ENCODE measurements around the gene CD33. TPM values are rescaled to one million over a fixed set of nuclear protein-coding genes. Genes with fewer than 3 reads are reported as not detected.

Gene CD33
- total RNA-seq, 2 experiments from 2014 or later: 0.54 TPM; not detected in 1

DNA sequence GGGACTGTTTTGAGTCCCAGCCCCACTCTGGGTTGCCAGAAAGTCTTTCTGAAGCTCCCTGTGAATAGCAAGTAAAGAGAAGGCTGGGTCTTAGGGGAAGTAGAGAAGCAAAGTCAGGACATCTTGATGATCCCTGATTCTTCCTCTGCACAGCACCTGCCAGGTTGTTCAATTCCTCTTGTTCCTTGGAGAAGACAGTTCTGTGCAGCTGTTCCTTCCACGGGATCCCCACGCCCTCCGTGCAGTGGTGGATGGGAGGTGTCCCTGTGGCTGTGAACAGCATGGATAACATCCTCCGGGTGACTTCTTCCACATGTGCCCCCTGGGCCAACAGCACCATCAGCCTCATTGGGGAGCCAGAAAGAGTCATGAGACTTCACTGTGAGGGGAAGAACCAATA, 57.5 kb downstream of the CD33 start:
- ChIA-PET CTCF (no interaction called here), POLR2A (no interaction called here)
- Mint-ChIP-seq H3K9me3 (peaks cover 5% of the 10 kb centered on the region), H3K4me3 (no peak overlapping the region), H3K27me3 (peaks cover 15% of the 10 kb centered on the region), H3K36me3 (ENCODE audit: low read depth) (no peaks in the 10 kb centered on the region), H3K27ac (no peak overlapping the region), H3K4me1 (ENCODE audit: low read depth) (no peaks in the 10 kb centered on the region)
- TF ChIP-seq, protein P1, sequence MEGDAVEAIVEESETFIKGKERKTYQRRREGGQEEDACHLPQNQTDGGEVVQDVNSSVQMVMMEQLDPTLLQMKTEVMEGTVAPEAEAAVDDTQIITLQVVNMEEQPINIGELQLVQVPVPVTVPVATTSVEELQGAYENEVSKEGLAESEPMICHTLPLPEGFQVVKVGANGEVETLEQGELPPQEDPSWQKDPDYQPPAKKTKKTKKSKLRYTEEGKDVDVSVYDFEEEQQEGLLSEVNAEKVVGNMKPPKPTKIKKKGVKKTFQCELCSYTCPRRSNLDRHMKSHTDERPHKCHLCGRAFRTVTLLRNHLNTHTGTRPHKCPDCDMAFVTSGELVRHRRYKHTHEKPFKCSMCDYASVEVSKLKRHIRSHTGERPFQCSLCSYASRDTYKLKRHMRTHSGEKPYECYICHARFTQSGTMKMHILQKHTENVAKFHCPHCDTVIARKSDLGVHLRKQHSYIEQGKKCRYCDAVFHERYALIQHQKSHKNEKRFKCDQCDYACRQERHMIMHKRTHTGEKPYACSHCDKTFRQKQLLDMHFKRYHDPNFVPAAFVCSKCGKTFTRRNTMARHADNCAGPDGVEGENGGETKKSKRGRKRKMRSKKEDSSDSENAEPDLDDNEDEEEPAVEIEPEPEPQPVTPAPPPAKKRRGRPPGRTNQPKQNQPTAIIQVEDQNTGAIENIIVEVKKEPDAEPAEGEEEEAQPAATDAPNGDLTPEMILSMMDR (IDR thresholded peaks at IDR 0.05): no peak
- intact Hi-C loops (cut with micrococcal nuclease): no loop called here
- ATAC-seq (no peak), DNase-seq (no peak)

DNA sequence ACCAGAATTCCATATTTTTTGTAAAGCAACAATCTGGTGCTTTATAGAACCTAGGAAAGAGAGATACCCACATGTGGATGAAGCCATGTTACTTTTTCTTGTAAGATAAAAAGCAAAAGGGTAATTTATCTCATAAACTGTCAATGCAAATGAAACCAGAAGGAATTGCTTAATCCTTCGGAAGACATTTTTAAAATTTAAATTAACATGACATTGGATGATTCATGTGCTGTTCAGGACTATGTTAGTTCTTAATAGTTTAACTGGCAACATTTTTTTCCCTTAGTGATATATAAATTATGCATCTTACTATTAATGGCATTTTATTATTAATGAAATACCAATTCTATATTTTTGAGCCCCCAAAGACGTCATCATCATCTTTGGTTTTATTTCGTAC, 60.8 kb downstream of the CD33 start:
- Mint-ChIP-seq H3K27me3 (peaks cover 9% of the 10 kb centered on the region), H3K4me3 (no peak overlapping the region), H3K27ac (no peak overlapping the region), H3K9me3 (no peaks in the 10 kb centered on the region), H3K4me1 (ENCODE audit: low read depth) (no peaks in the 10 kb centered on the region), H3K36me3 (ENCODE audit: low read depth) (no peaks in the 10 kb centered on the region)
- POLR2A ChIA-PET: no interaction called here
- ATAC-seq: no peak
- DNase-seq: no peak
- CTCF ChIA-PET: no interaction called here
- intact Hi-C loops (cut with micrococcal nuclease): no loop called here
- TF ChIP-seq, protein P1 (IDR thresholded peaks at IDR 0.05): no peak

Small RNAs within 50 kb of the gene (microRNA-seq; reads per million reads assigned to microRNA genes)
- not detected for gene MIR8074 (ENCODE audit: borderline microRNAs expressed, borderline replicate concordance)

Other genes starting within 250 kb of the CD33 start
- not detected for gene KLK7, start 241.2 kb upstream of the CD33 start, total RNA-seq
- gene KLK8, start 223.5 kb upstream of the CD33 start, total RNA-seq: not detected
- gene KLK10, start 205.4 kb upstream of the CD33 start, total RNA-seq: not detected
- gene KLK11, start 198.5 kb upstream of the CD33 start, total RNA-seq: not detected
- gene KLK12, start 190.1 kb upstream of the CD33 start, total RNA-seq: not detected
- gene KLK13, start 160.0 kb upstream of the CD33 start, total RNA-seq: not detected
- gene KLK14, start 142.2 kb upstream of the CD33 start, total RNA-seq: under 1 TPM; 0.32 to 0.43 TPM
- 10 to 100 TPM; 10.6 to 11.1 TPM for gene CTU1, start 116.7 kb upstream of the CD33 start, total RNA-seq
- under 1 TPM; 0.40 to 0.65 TPM for gene SIGLEC9, start 100.2 kb upstream of the CD33 start, total RNA-seq
- not detected for gene SIGLEC7, start 82.8 kb upstream of the CD33 start, total RNA-seq
- gene SIGLECL1, start 26.0 kb downstream of the CD33 start, total RNA-seq: not detected
- under 1 TPM; 0.16 to 0.23 TPM for gene IGLON5, start 86.6 kb downstream of the CD33 start, total RNA-seq
- gene VSIG10L, start 117.1 kb downstream of the CD33 start, total RNA-seq: 1 to 10 TPM; 3.6 to 3.7 TPM
- 100 to 1,000 TPM; 151 to 162 TPM for gene ETFB, start 141.3 kb downstream of the CD33 start, total RNA-seq
- 1 to 10 TPM; 5.0 to 5.4 TPM for gene CLDND2, start 143.9 kb downstream of the CD33 start, total RNA-seq
- 100 to 1,000 TPM; 258 to 283 TPM for gene NKG7, start 147.6 kb downstream of the CD33 start, total RNA-seq
- gene LIM2, start 162.9 kb downstream of the CD33 start, total RNA-seq: 1 to 10 TPM; 1.4 to 2.6 TPM
- not detected for gene C19orf84, start 165.5 kb downstream of the CD33 start, total RNA-seq
- under 1 TPM in 1 of 2 experiments, not detected in 1; 0.32 TPM for gene SIGLEC10, start 192.6 kb downstream of the CD33 start, total RNA-seq
- gene SIGLEC8, start 233.4 kb downstream of the CD33 start, total RNA-seq: not detected